HG02840 (cell line): ENCODE data around the gene RNASEH1.
"Not testable (repeated sequence)": the region's sequence is repeated elsewhere in the genome, so short reads cannot be mapped to it uniquely, and the experiment has no call there.

Experiments
- ATAC-seq: cut with Tn5 transposase; IDR thresholded peaks from one replicate; pipeline ENCODE4 v1.9.1; 2021; ENCODE audit warnings: mild to moderate bottlenecking, moderate library complexity, moderate number of reproducible peaks; ENCODE audit not compliant: unreplicated experiment, low FRiP score

RNASEH1 gene

GRCh38 chr2:3523551-3524041, 34.5 kb downstream of the RNASEH1 start:
- ATAC-seq = no peak

GRCh38 chr2:3522961-3523421, 35.1 kb downstream of the RNASEH1 start:
- no peak for ATAC-seq

- ATAC-seq = no peak
Observed at GRCh38 chr2:3520591-3520990, 37.5 kb downstream of the RNASEH1 start.

GRCh38 chr2:3519255-3520205, 38.6 kb downstream of the RNASEH1 start, which contains the start of gene ADI1:
Gene ADI1, minus strand, starts transcription at chr2:3519531. Its CDS starts 44 bp downstream, at chr2:3519487.
- peak; percentile 55 for ATAC-seq

- peak; percentile 88 for ATAC-seq
Observed at GRCh38 chr2:3518496-3519254, 39.5 kb downstream of the RNASEH1 start.

- no peak for ATAC-seq
Observed at GRCh38 chr2:3517948-3518495, 40.1 kb downstream of the RNASEH1 start.

GRCh38 chr2:3516831-3517230, 41.3 kb downstream of the RNASEH1 start:
- ATAC-seq = no peak

- not testable (repeated sequence) for ATAC-seq
Observed at GRCh38 chr2:3515438-3515837, 42.7 kb downstream of the RNASEH1 start.

- no peak for ATAC-seq
Observed at GRCh38 chr2:3513026-3513810, 44.9 kb downstream of the RNASEH1 start.

- ATAC-seq = no peak
Observed at GRCh38 chr2:3512086-3512485, 46.0 kb downstream of the RNASEH1 start.

- ATAC-seq = no peak
Observed at GRCh38 chr2:3505771-3506170, 52.4 kb downstream of the RNASEH1 start.

GRCh38 chr2:3504741-3505140, 53.4 kb downstream of the RNASEH1 start:
- ATAC-seq = no peak

GRCh38 chr2:3503483-3503882, 54.6 kb downstream of the RNASEH1 start:
- ATAC-seq = no peak

- no peak for ATAC-seq
Observed at GRCh38 chr2:3503046-3503445, 55.1 kb downstream of the RNASEH1 start.

- ATAC-seq = no peak
Observed at GRCh38 chr2:3500326-3500899, 57.7 kb downstream of the RNASEH1 start.

- no peak for ATAC-seq
Observed at GRCh38 chr2:3498783-3499394, 59.2 kb downstream of the RNASEH1 start.

GRCh38 chr2:3496708-3497080, 61.4 kb downstream of the RNASEH1 start:
- not testable (repeated sequence) for ATAC-seq
